Mammary epithelial cell (primary cell): Measurements from ENCODE around the gene PIGU.

Experiments
- EZH2 ChIP-seq: IDR thresholded peaks from 2 replicates; pipeline ENCODE4 v1.6.1; 2012; ENCODE audit warnings: low read length, inconsistent platforms, borderline replicate concordance
- TF ChIP-seq, protein P1 (sequence below), 2 donors: IDR thresholded peaks in 1 of 2; conservative IDR thresholded peaks in 1 of 2; 2 replicates each; pipeline ENCODE4 v1.5.1; 2011 to 2012; ENCODE audit warnings: inconsistent platforms in 2 of 2, low read length in 2 of 2, mild to moderate bottlenecking in 2 of 2, control low read depth in 1 of 2, low read depth in 1 of 2; ENCODE audit not compliant: insufficient read depth in 1 of 2; ENCODE audit errors: extremely low read depth in 1 of 2

DNA sequence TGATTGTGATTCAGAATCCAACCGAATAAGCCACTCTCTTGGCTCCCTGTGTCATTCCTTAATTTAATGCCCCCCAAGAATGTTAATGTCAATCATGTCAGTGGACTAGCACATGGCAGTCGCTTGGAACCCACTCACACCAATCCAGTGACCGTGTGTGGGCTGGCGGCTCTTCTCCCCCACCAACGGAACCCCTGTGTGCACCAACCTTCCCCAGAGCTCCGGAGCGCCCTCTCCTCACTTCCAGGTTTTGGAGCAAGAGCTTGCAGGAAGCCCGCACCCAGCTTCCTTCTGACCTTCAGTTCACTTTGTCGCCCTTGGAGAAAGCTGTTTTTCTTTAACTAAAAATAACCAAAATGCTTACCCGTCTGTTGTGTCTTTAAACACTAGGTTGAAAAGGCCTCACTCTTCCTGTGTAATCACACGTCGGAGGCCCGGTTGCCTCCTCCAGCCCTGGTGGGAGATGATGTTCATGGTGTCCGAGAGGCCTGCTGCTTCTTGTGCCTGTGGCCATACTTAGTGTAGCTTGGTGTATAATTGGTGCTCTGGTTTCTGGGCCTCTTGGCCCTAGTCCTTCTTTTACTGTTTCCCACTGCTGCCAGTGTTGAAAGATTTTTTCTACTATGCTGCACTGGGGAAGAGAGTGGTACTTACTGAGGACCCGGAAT, 136.2 kb downstream of the PIGU start:
- TF ChIP-seq, protein P1, sequence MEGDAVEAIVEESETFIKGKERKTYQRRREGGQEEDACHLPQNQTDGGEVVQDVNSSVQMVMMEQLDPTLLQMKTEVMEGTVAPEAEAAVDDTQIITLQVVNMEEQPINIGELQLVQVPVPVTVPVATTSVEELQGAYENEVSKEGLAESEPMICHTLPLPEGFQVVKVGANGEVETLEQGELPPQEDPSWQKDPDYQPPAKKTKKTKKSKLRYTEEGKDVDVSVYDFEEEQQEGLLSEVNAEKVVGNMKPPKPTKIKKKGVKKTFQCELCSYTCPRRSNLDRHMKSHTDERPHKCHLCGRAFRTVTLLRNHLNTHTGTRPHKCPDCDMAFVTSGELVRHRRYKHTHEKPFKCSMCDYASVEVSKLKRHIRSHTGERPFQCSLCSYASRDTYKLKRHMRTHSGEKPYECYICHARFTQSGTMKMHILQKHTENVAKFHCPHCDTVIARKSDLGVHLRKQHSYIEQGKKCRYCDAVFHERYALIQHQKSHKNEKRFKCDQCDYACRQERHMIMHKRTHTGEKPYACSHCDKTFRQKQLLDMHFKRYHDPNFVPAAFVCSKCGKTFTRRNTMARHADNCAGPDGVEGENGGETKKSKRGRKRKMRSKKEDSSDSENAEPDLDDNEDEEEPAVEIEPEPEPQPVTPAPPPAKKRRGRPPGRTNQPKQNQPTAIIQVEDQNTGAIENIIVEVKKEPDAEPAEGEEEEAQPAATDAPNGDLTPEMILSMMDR (conservative IDR thresholded peaks at IDR 0.05 in 1 of 2, IDR thresholded peaks at IDR 0.05 in 1 of 2; ENCODE audit: extremely low read depth in 1 of 2, insufficient read depth in 1 of 2, low read depth in 1 of 2, low read length in 2 of 2), result no peak
- TF ChIP-seq EZH2, result no peak
